Skeletal muscle tissue (tissue), 5 donors: ENCODE measurements around the gene GOLGA8M. TPM values are rescaled to one million over a fixed set of nuclear protein-coding genes. Genes with fewer than 3 reads are reported as not detected.
"Not testable (repeated sequence)": the region's sequence is repeated elsewhere in the genome, so short reads cannot be mapped to it uniquely, and the experiment has no call there.

Source experiments
- H3K27ac ChIP-seq: one replicate; pipeline ENCODE4 v1.7.0; 2013; ENCODE audit warnings: mild to moderate bottlenecking, low read depth, low read length, inconsistent platforms
- H3K27me3 ChIP-seq, 3 donors: one replicate each; pipeline ENCODE4 v1.7.0; 2013; ENCODE audit warnings: low read length in 3 of 3; ENCODE audit not compliant: control insufficient read depth in 3 of 3, insufficient read depth in 3 of 3
- H3K36me3 ChIP-seq, 3 donors: one replicate each; pipeline ENCODE4 v1.7.0; 2013; ENCODE audit warnings: low read length in 3 of 3; ENCODE audit not compliant: control insufficient read depth in 3 of 3, insufficient read depth in 3 of 3
- H3K4me1 ChIP-seq, 3 donors: one replicate each; pipeline ENCODE4 v1.7.0; 2013; ENCODE audit warnings: low read length in 3 of 3, mild to moderate bottlenecking in 3 of 3; ENCODE audit not compliant: control insufficient read depth in 3 of 3, insufficient read depth in 3 of 3
- H3K4me3 ChIP-seq, 3 donors: one replicate each; pipeline ENCODE4 v1.7.0; 2013; ENCODE audit warnings: low read length in 3 of 3
- H3K9ac ChIP-seq, 3 donors: one replicate each; pipeline ENCODE4 v1.7.0; 2013; ENCODE audit warnings: low read length in 3 of 3, mild to moderate bottlenecking in 3 of 3, moderate library complexity in 2 of 3, low read depth in 1 of 3
- H3K9me3 ChIP-seq, 3 donors: one replicate each; pipeline ENCODE4 v1.7.0; 2013; ENCODE audit warnings: low read length in 3 of 3; ENCODE audit not compliant: control insufficient read depth in 3 of 3
- small RNA-seq: library from RNA; depleted of rRNA; stranded (forward); fragments of <200 nt; gene quantifications from one replicate; pipeline ENCODE3, GENCODE V24; 2014
- total RNA-seq: library from RNA; depleted of rRNA; stranded (reverse); fragments of >200 nt; gene quantifications from one replicate; pipeline ENCODE4 v1.2.3, GENCODE V29; 2014
- donor health status: Osteomylitis.

The GOLGA8M gene
- total RNA-seq, 1 donor from 2014 or later, result 1.0 TPM

DNA sequence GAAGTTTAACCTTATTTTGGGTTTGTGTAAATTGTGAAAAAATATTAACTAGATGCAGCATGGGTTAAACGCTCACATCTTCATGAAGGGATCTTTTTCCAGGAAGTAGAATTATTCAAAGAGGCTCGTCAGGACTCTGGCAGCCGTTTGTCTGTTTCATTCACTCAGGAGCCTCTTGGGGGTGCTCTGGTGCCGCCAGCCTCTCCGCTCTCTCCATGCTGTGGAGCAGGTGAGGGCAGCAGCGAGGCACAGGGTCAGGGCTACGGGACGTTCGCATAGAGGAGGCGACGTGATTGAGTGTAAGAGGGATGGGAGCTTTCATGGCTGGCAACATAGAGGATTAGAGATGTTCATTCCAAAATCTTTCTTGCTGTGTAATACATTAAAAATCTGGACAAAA, 48.5 kb downstream of the GOLGA8M start:
- H3K27ac ChIP-seq, H3K9me3 ChIP-seq, H3K9ac ChIP-seq, H3K4me3 ChIP-seq, H3K4me1 ChIP-seq, H3K27me3 ChIP-seq, H3K36me3 ChIP-seq: not testable (repeated sequence)

DNA sequence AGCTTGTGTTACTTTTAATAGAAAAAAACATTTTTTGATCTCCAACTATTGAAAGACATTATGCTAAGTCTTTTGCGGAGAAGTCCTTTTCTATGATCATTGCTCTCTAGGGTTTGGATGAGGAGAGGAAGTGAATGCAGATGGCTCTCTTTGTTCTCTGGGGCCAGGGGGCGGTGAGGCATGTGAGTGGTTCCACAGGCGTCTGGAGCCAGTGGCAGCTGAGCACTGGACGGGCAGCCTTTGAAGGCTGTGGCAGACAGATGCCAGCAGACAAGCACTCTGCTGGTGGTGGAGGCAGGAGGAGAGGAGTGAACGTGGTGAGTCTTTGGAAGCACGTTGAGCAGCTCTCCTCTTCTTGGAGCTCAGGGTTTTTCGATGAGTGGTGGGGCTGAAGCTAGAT, 51.5 kb downstream of the GOLGA8M start:
- H3K27ac ChIP-seq, H3K27me3 ChIP-seq, H3K4me3 ChIP-seq, H3K4me1 ChIP-seq, H3K9ac ChIP-seq, H3K36me3 ChIP-seq, H3K9me3 ChIP-seq: not testable (repeated sequence)

DNA sequence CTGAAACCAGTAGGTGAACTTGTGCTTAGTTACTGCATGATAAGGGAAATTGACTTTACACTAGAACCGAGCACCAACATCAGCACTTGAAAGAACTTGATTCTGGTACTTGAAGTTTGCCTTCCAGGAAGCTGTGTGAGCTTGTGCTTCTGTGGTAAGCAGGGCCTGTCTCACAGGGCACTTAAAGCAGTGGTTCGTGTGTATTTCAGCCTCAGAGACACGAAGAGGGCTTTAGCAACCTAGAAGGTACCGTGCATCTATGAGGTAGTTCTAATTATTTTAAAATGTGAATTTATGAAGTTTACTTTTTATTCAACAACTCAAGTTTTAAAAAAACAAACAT, 56.2 kb downstream of the GOLGA8M start:
- H3K36me3 ChIP-seq, H3K27me3 ChIP-seq, H3K9ac ChIP-seq, H3K9me3 ChIP-seq, H3K27ac ChIP-seq, H3K4me3 ChIP-seq, H3K4me1 ChIP-seq: not testable (repeated sequence)

GRCh38 chr15:28655329-28656017, 56.7 kb downstream of the GOLGA8M start:
- not testable (repeated sequence) for H3K4me1 ChIP-seq, H3K27ac ChIP-seq, H3K9me3 ChIP-seq, H3K36me3 ChIP-seq, H3K4me3 ChIP-seq, H3K27me3 ChIP-seq, H3K9ac ChIP-seq

DNA sequence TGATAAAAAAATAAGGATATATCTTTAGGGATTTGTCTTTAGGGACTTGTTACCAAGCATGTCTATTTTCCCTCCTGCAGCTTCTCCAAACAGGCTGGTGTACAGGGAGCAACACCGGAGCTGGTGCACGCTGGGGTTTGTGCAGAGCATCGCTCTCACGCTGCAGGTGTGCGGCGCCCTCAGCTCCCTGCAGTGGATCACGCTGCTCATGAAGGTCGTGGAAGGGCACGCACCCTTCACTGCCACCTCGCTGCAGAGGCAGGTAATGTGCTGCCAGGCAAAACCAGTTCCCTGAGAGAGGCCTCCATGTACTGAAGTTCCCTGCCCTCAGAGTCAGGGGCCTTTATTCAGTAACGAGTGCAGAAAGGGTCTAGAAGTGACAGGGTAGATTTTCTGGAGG, 58.0 kb downstream of the GOLGA8M start:
- H3K4me3 ChIP-seq, H3K9ac ChIP-seq, H3K27me3 ChIP-seq, H3K9me3 ChIP-seq, H3K36me3 ChIP-seq, H3K27ac ChIP-seq, H3K4me1 ChIP-seq: not testable (repeated sequence)

GRCh38 chr15:28652538-28652937, 59.7 kb downstream of the GOLGA8M start:
- H3K9ac ChIP-seq, H3K36me3 ChIP-seq, H3K27me3 ChIP-seq, H3K9me3 ChIP-seq, H3K4me1 ChIP-seq, H3K4me3 ChIP-seq, H3K27ac ChIP-seq: not testable (repeated sequence)

Small RNA genes within 50 kb of the gene (small RNA-seq; reads per million reads assigned to genes)
- not detected for gene RN7SL719P

Other genes with a start within 250 kb of the GOLGA8M start
- gene GOLGA8G, start 179.4 kb downstream of the GOLGA8M start, total RNA-seq, result not detected
- not detected for gene GOLGA6L25, start 158.9 kb downstream of the GOLGA8M start, total RNA-seq
- not detected for gene GOLGA6L7, start 136.2 kb upstream of the GOLGA8M start, total RNA-seq
- gene APBA2, start 173.6 kb upstream of the GOLGA8M start, total RNA-seq, result 4.2 TPM